IMR-90 (cell line): ENCODE measurements around the gene BACE1-AS. TPM values are rescaled to one million over a fixed set of nuclear protein-coding genes. Genes with fewer than 3 reads are reported as not detected.

Source experiments
- ATAC-seq: fragments of 200-7000 bp; cut with Tn5 transposase; 2 replicates; pipeline ENCODE4 v1.9.1; 2020; ENCODE audit warnings: low read depth, mild to moderate bottlenecking, moderate library complexity
- BruUV-seq: library from RNA; stranded (reverse); fragments of 400-500 nt; replicated peaks from 2 replicates; lab custom pipeline; 2021; lab: Mats Ljungman, UMichigan
- CTCF ChIA-PET: fragments of 300-600 bp; formaldehyde crosslinking; extraction: SDS; loops from one replicate; lab custom pipeline; 2021; ENCODE audit warnings: antibody characterized with exemption; lab: Yijun Ruan, JAX
- POLR2A ChIA-PET: fragments of 300-600 bp; sonication (Branson Sonifier 250); formaldehyde crosslinking; loops from one replicate; lab custom pipeline; 2022; ENCODE audit warnings: antibody characterized with exemption; ENCODE audit not compliant: unreplicated experiment; lab: Charles Lee
- DNase-seq: peaks from one replicate; pipeline ENCODE4 v3.0.0; 2013
- H2AFZ ChIP-seq: replicated peaks from 2 replicates; pipeline ENCODE3; 2013; ENCODE audit warnings: low read length, mild to moderate bottlenecking; ENCODE audit not compliant: poor library complexity
- H2AK5ac ChIP-seq: 2 replicates; pipeline ENCODE4 v1.6.1; 2013; ENCODE audit warnings: low read depth, low read length, inconsistent platforms
- H2AK9ac ChIP-seq: replicated peaks from 2 replicates; pipeline ENCODE3; 2013; ENCODE audit warnings: mild to moderate bottlenecking, low read depth, low read length, moderate library complexity; ENCODE audit not compliant: poor library complexity
- H2BK120ac ChIP-seq: 2 replicates; pipeline ENCODE4 v1.6.1; 2013; ENCODE audit warnings: low read depth, low read length, inconsistent platforms
- H2BK15ac ChIP-seq: 3 replicates; pipeline ENCODE4 v1.6.1; 2013; ENCODE audit warnings: low read depth, low read length, inconsistent platforms
- H2BK20ac ChIP-seq: 2 replicates; pipeline ENCODE4 v1.6.1; 2013; ENCODE audit warnings: low read depth, mild to moderate bottlenecking, inconsistent platforms, low read length, moderate library complexity
- H2BK5ac ChIP-seq: 2 replicates; pipeline ENCODE4 v1.6.1; 2013; ENCODE audit warnings: mild to moderate bottlenecking, low read depth, low read length, inconsistent platforms; ENCODE audit not compliant: poor library complexity, severe bottlenecking
- H3K14ac ChIP-seq: replicated peaks from 2 replicates; pipeline ENCODE4 v1.6.1; 2013; ENCODE audit warnings: low read depth, low read length, inconsistent platforms
- H3K18ac ChIP-seq: 2 replicates; pipeline ENCODE4 v1.6.1; 2013; ENCODE audit warnings: low read depth, low read length, control low read depth
- H3K23ac ChIP-seq: 2 replicates; pipeline ENCODE4 v1.6.1; 2013; ENCODE audit warnings: low read depth, low read length, inconsistent platforms
- H3K27ac ChIP-seq: 2 replicates; pipeline ENCODE4 v1.5.1; 2013; ENCODE audit warnings: mild to moderate bottlenecking, control low read depth, low read length; ENCODE audit not compliant: insufficient read depth
- H3K27me3 ChIP-seq: 2 replicates; pipeline ENCODE4 v1.6.1; 2013; ENCODE audit warnings: low read length; ENCODE audit not compliant: control insufficient read depth, insufficient read depth
- H3K36me3 ChIP-seq: 2 replicates; pipeline ENCODE4 v1.6.1; 2013; ENCODE audit warnings: low read length, mixed read lengths; ENCODE audit not compliant: control insufficient read depth, insufficient read depth
- H3K4ac ChIP-seq: 2 replicates; pipeline ENCODE4 v1.6.1; 2013; ENCODE audit warnings: low read depth, low read length, inconsistent platforms
- H3K4me1 ChIP-seq: 2 replicates; pipeline ENCODE4 v1.6.1; 2013; ENCODE audit warnings: low read length, mixed read lengths; ENCODE audit not compliant: control insufficient read depth, insufficient read depth
- H3K4me2 ChIP-seq: 2 replicates; pipeline ENCODE4 v1.6.1; 2013; ENCODE audit warnings: low read depth, mild to moderate bottlenecking, control low read depth, low read length, moderate library complexity
- H3K4me3 ChIP-seq: 2 replicates; pipeline ENCODE4 v1.5.1; 2013; ENCODE audit warnings: low read depth, mild to moderate bottlenecking, control low read depth, low read length, moderate library complexity; ENCODE audit not compliant: insufficient read depth
- H3K56ac ChIP-seq: 2 replicates; pipeline ENCODE4 v1.6.1; 2013; ENCODE audit warnings: low read length, inconsistent platforms; ENCODE audit not compliant: insufficient read depth; ENCODE audit errors: extremely low read depth
- H3K79me1 ChIP-seq, 2 experiments: 2 replicates each; pipeline ENCODE4 v1.6.1; 2013; ENCODE audit warnings: low read length in 2 of 2, inconsistent platforms in 1 of 2, low read depth in 1 of 2
- H3K9ac ChIP-seq: 2 replicates; pipeline ENCODE4 v1.6.1; 2013; ENCODE audit warnings: low read depth, low read length, control low read depth
- H3K9me1 ChIP-seq: 2 replicates; pipeline ENCODE4 v1.6.1; 2013; ENCODE audit warnings: low read length, inconsistent platforms; ENCODE audit not compliant: insufficient read depth
- H3K9me3 ChIP-seq: 2 replicates; pipeline ENCODE4 v1.6.1; 2013; ENCODE audit warnings: low read length; ENCODE audit not compliant: control insufficient read depth, insufficient read depth
- H4K20me1 ChIP-seq: 2 replicates; pipeline ENCODE4 v1.6.1; 2013; ENCODE audit warnings: low read length, inconsistent platforms; ENCODE audit not compliant: insufficient read depth
- H4K5ac ChIP-seq: 2 replicates; pipeline ENCODE4 v1.6.1; 2013; ENCODE audit warnings: mild to moderate bottlenecking, low read depth, low read length, control low read depth
- H4K8ac ChIP-seq, 2 experiments: 2 replicates each; pipeline ENCODE4 v1.6.1; 2013; ENCODE audit warnings: low read depth in 2 of 2, low read length in 2 of 2, control low read depth in 1 of 2, inconsistent platforms in 1 of 2
- H4K91ac ChIP-seq: 2 replicates; pipeline ENCODE4 v1.6.1; 2013; ENCODE audit warnings: low read depth, low read length, inconsistent platforms; ENCODE audit not compliant: insufficient read depth
- CEBPB ChIP-seq: IDR thresholded peaks from 2 replicates; pipeline ENCODE4 v1.6.1; 2012; ENCODE audit warnings: low read depth, low read length, improper control_type of control experiment
- CHD1 ChIP-seq: IDR thresholded peaks from 2 replicates; pipeline ENCODE4 v1.6.1; 2012; ENCODE audit warnings: low read depth, low read length, improper control_type of control experiment
- CTCF ChIP-seq: conservative IDR thresholded peaks from 2 replicates; pipeline ENCODE4 v1.5.1; 2012; ENCODE audit warnings: mild to moderate bottlenecking, low read depth, low read length, improper control_type of control experiment
- ELK1 ChIP-seq: fragments of 150-350 bp; IDR thresholded peaks from 2 replicates; pipeline ENCODE4 v1.6.1; 2016; ENCODE audit warnings: low read depth, mild to moderate bottlenecking, low read length, moderate library complexity, borderline replicate concordance
- MAFK ChIP-seq: IDR thresholded peaks from 2 replicates; pipeline ENCODE4 v1.6.1; 2012; ENCODE audit warnings: low read depth, low read length, improper control_type of control experiment
- MAZ ChIP-seq: IDR thresholded peaks from 2 replicates; pipeline ENCODE4 v1.6.1; 2012; ENCODE audit warnings: low read depth, mild to moderate bottlenecking, low read length, improper control_type of control experiment, moderate library complexity, borderline replicate concordance
- MXI1 ChIP-seq: IDR thresholded peaks from 2 replicates; pipeline ENCODE4 v1.6.1; 2012; ENCODE audit warnings: low read depth, mild to moderate bottlenecking, low read length, moderate library complexity, borderline replicate concordance
- WGBS, 2 experiments: methylation state at CpG; one replicate each; pipeline versions ENCODE4 v1.1.5 to v1.1.7; 2013; ENCODE audit warnings: missing lambda C conversion rate in 2 of 2; ENCODE audit not compliant: insufficient read length in 1 of 2; ENCODE audit errors: extremely low coverage in 2 of 2; 5-methylcytosine and 5-hydroxymethylcytosine counted together
- dilution Hi-C: fragments of 300-500 bp; cut with HindIII; formaldehyde crosslinking; loops from one replicate; pipeline ENCODE4 v1.14.3; 2018; ENCODE audit warnings: low sequenced_read_pairs; ENCODE audit not compliant: unreplicated experiment
- in situ Hi-C: fragments of 300-500 bp; cut with MboI; formaldehyde crosslinking; loops from 3 replicates; pipeline ENCODE4 v1.14.3; 2019; ENCODE audit warnings: low sequenced_read_pairs, inconsistent platforms, mixed read lengths
- intact Hi-C: fragments of 100-400 bp; cut with micrococcal nuclease; formaldehyde crosslinking; loops from 2 replicates; pipeline ENCODE4 v1.10.0; 2022
- polyA plus RNA-seq, 3 experiments: library from polyadenylated mRNA; depleted of rRNA; stranded (reverse); fragments of >200 nt; gene quantifications; 2 replicates each; pipeline ENCODE4 v1.2.3, GENCODE V29; 2012; ENCODE audit warnings: low replicate concordance in 1 of 3
- total RNA-seq: library from RNA; depleted of rRNA; stranded (reverse); fragments of >200 nt; gene quantifications from 2 replicates; pipeline ENCODE4 v1.2.3, GENCODE V29; 2012

BACE1-AS gene
- total and polyA plus RNA-seq, 2 of the 4 experiments (the other 2 are of a cell fraction), result 2.7 to 2.9 TPM

- TF ChIP-seq MXI1, result peak; percentile 90; the same call in 1 of the 2 replicates
- no peak; the same call in 1 of the 2 replicates for TF ChIP-seq MAZ
- no peak for TF ChIP-seq CHD1
These were observed 36.6 kb downstream of the BACE1-AS start, which contains the start of gene CEP164 (continued) for GRCh38 chr11:117327567-117328374.

- Histone ChIP-seq H3K9me1 (peaks cover 10% of the 10 kb centered on the region), H2BK20ac (no peak overlapping the region), H2AK5ac (peak overlapping the region; percentile 39), H2BK5ac (peak overlapping the region; percentile 18), H3K4me1 (peaks cover 6% of the 10 kb centered on the region), H3K36me3 (no peaks in the 10 kb centered on the region), H4K8ac (peak overlapping the region; percentile 7 to 23; a peak in 2 of 4 replicates), H3K9me3 (no peaks in the 10 kb centered on the region), H4K20me1 (no peaks in the 10 kb centered on the region), H4K5ac (no peak overlapping the region), H2BK15ac (no peak overlapping the region), H3K18ac (no peak overlapping the region), H3K56ac (peak overlapping the region; percentile 63), H3K4me2 (peak overlapping the region; percentile 76), H3K9ac (peak overlapping the region; percentile 81), H3K23ac (peak overlapping the region; percentile 87), H3K4me3 (peak overlapping the region; percentile 62), H3K4ac (peak overlapping the region; percentile 64), H2BK120ac (no peak overlapping the region), H2AFZ (peak overlapping the region; percentile 94), H4K91ac (peak overlapping the region; percentile 35), H3K79me1 (peaks cover 21 to 41% of the 10 kb centered on the region in 2 experiments), H3K27me3 (no peaks in the 10 kb centered on the region), H2AK9ac (peak overlapping the region; percentile 18), H3K27ac (peak overlapping the region; percentile 69), H3K14ac (peak overlapping the region; percentile 55)
- dilution Hi-C loops (no loop called here), intact Hi-C loops (no loop called here), in situ Hi-C loops (no loop called here)
- ChIA-PET CTCF (interaction anchor here (0.6 to 1.0 kb wide), 2 partner anchors 9 to 12 kb away, joined by 3 to 7 read pairs; no protein-coding TSS in a partner anchor), POLR2A (no interaction called here)
- peak; percentile 36 for ATAC-seq
- TF ChIP-seq CEBPB (peak; percentile 19; the same call in 1 of the 2 replicates), MAFK (no peak), CTCF (no peak), MXI1 (0 out of 2 replicates have a peak, but pooled peaks have one; percentile 16), CHD1 (no peak), ELK1 (no peak)
- BruUV-seq, result TSS peak; percentile 53
- 2% methylated on average over 11 of the region's 15 CpGs; no CpG with 5 or more reads in 1 of the 2 experiments for whole genome bisulfite sequencing, 2 experiments
- peak; percentile 58 for DNase-seq
These were observed 37.3 kb downstream of the BACE1-AS start for GRCh38 chr11:117328375-117329010.
